ENCODE data around the gene PTPRD. TPM values are rescaled to one million over a fixed set of nuclear protein-coding genes. Genes with fewer than 3 reads are reported as not detected.

PTPRD gene
- total RNA-seq, 1 donor = 11.5 TPM

- DNase-seq (ENCODE audit: low read depth) = no peak
- no peak overlapping the region for H3K4me3 ChIP-seq (ENCODE audit: low read depth, low read length)
- TF ChIP-seq CTCF (IDR thresholded peaks at IDR 0.05; ENCODE audit: insufficient read depth, low read length) = no peak
Observed at GRCh38 chr9:10443181-10443867, 169.5 kb downstream of the PTPRD start.

- DNase-seq (ENCODE audit: low read depth) = no peak
Observed at GRCh38 chr9:10438955-10439354, 173.8 kb downstream of the PTPRD start.

GRCh38 chr9:10436756-10437155 is 176.0 kb downstream of the PTPRD start:
- no peak for DNase-seq (ENCODE audit: low read depth)
- TF ChIP-seq CTCF (IDR thresholded peaks at IDR 0.05; ENCODE audit: insufficient read depth, low read length) = no peak
- H3K4me3 ChIP-seq (ENCODE audit: low read depth, low read length) = no peak overlapping the region

More at GRCh38 chr9:10438955-10439354, 173.8 kb downstream of the PTPRD start:
- no peak overlapping the region for H3K4me3 ChIP-seq (ENCODE audit: low read depth, low read length)
- TF ChIP-seq CTCF (IDR thresholded peaks at IDR 0.05; ENCODE audit: insufficient read depth, low read length) = no peak

- TF ChIP-seq CTCF (IDR thresholded peaks at IDR 0.05; ENCODE audit: insufficient read depth, low read length) = no peak
Observed at GRCh38 chr9:10434412-10434811, 178.4 kb downstream of the PTPRD start.

GRCh38 chr9:10411272-10411671 is 201.5 kb downstream of the PTPRD start:
- TF ChIP-seq CTCF (IDR thresholded peaks at IDR 0.05; ENCODE audit: insufficient read depth, low read length) = no peak
- DNase-seq (ENCODE audit: low read depth) = no peak
- no peak overlapping the region for H3K4me3 ChIP-seq (ENCODE audit: low read depth, low read length)

More at GRCh38 chr9:10434412-10434811, 178.4 kb downstream of the PTPRD start:
- no peak overlapping the region for H3K4me3 ChIP-seq (ENCODE audit: low read depth, low read length)
- DNase-seq (ENCODE audit: low read depth) = no peak

- TF ChIP-seq CTCF (IDR thresholded peaks at IDR 0.05; ENCODE audit: insufficient read depth, low read length) = no peak
- H3K4me3 ChIP-seq (ENCODE audit: low read depth, low read length) = no peak overlapping the region
- no peak for DNase-seq (ENCODE audit: low read depth)
Observed at GRCh38 chr9:10403283-10403682, 209.5 kb downstream of the PTPRD start.

- no peak for DNase-seq (ENCODE audit: low read depth)
- TF ChIP-seq CTCF (IDR thresholded peaks at IDR 0.05; ENCODE audit: insufficient read depth, low read length) = no peak
- no peak overlapping the region for H3K4me3 ChIP-seq (ENCODE audit: low read depth, low read length)
Observed at GRCh38 chr9:10396615-10397014, 216.2 kb downstream of the PTPRD start.
